Omental fat pad (tissue), 4 donors: ENCODE data around the gene KCNIP4. TPM values are rescaled to one million over a fixed set of nuclear protein-coding genes. Genes with fewer than 3 reads are reported as not detected.
A peak's percentile ranks its signal among the peaks of the same experiment; 100 is the strongest.

ENCODE experiments used
- ATAC-seq: fragments of 150-250 bp; one replicate; pipeline ENCODE4 v1.9.1; 2016; ENCODE audit warnings: mild to moderate bottlenecking, moderate library complexity; ENCODE audit not compliant: low FRiP score
- DNase-seq: peaks from one replicate; pipeline ENCODE4 v3.0.0-alpha.2; 2019; ENCODE audit warnings: low spot score
- total RNA-seq, 4 donors: library from RNA; depleted of rRNA; stranded (reverse); fragments of >200 nt; gene quantifications; one replicate each; pipeline ENCODE4 v1.1.0, GENCODE V29; 2016
- TF ChIP-seq, protein P1 (sequence below), 3 donors: fragments of 450-650 bp; IDR thresholded peaks; one replicate each; pipeline ENCODE4 v1.5.1; 2016 to 2017; ENCODE audit warnings: antibody characterized with exemption in 3 of 3, mild to moderate bottlenecking in 3 of 3, moderate library complexity in 2 of 3

KCNIP4 gene
- total RNA-seq, 4 donors from 2014 or later, result 0.37 TPM; not detected in 3

- no peak for DNase-seq
- TF ChIP-seq, protein P1, sequence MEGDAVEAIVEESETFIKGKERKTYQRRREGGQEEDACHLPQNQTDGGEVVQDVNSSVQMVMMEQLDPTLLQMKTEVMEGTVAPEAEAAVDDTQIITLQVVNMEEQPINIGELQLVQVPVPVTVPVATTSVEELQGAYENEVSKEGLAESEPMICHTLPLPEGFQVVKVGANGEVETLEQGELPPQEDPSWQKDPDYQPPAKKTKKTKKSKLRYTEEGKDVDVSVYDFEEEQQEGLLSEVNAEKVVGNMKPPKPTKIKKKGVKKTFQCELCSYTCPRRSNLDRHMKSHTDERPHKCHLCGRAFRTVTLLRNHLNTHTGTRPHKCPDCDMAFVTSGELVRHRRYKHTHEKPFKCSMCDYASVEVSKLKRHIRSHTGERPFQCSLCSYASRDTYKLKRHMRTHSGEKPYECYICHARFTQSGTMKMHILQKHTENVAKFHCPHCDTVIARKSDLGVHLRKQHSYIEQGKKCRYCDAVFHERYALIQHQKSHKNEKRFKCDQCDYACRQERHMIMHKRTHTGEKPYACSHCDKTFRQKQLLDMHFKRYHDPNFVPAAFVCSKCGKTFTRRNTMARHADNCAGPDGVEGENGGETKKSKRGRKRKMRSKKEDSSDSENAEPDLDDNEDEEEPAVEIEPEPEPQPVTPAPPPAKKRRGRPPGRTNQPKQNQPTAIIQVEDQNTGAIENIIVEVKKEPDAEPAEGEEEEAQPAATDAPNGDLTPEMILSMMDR (IDR thresholded peaks at IDR 0.05), result no peak
- peak; percentile 44 for ATAC-seq
These were observed 1101.3 kb downstream of the KCNIP4 start for GRCh38 chr4:20847124-20847747.

DNA sequence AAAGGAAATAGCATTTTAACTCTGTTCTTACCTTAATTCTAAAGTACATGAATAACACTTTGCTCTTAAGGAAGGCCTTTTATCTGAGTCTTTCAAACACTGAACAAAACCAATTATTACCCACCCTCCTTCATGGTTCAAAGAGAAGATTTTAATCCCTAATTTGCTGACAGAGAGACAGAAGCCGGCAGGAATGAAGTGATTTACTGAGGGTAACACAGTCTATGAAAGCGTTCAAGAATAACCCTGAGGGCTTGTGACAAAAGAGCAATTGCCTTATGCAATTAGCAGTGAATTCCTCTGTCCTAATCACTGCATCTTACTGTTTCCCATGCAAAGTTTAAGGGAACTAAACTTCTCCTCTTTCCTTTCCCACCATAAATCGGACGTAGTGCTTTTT, 1104.3 kb downstream of the KCNIP4 start:
- TF ChIP-seq, protein P1 (IDR thresholded peaks at IDR 0.05), result no peak
- DNase-seq (no peak), ATAC-seq (no peak)

- no peak for DNase-seq
- TF ChIP-seq, protein P1 (IDR thresholded peaks at IDR 0.05), result no peak
- no peak for ATAC-seq
These were observed 1107.9 kb downstream of the KCNIP4 start for GRCh38 chr4:20840648-20841190.

GRCh38 chr4:20839957-20840356, 1108.6 kb downstream of the KCNIP4 start:
- ATAC-seq (no peak), DNase-seq (no peak)
- TF ChIP-seq, protein P1 (IDR thresholded peaks at IDR 0.05), result no peak

DNA sequence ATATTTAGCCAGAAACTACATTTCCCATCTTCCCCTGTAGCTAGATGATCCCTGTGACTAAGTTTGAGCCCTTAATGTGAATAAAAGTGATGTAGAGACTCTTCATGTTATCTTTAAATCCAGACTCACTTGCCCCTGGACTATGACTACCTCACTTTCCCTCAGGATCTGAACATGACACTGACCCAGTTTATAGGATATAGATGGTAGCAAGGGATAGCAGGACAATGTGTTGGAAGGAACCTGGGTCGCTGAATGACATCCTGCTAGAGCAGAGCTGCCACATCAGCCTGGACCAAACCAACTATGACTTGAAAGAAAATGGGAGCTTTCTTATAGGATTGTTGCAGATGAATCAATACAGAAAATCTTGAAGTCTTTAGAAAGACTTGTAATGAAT, 1110.1 kb downstream of the KCNIP4 start:
- DNase-seq (no peak), ATAC-seq (no peak)
- TF ChIP-seq, protein P1 (IDR thresholded peaks at IDR 0.05), result no peak

DNA sequence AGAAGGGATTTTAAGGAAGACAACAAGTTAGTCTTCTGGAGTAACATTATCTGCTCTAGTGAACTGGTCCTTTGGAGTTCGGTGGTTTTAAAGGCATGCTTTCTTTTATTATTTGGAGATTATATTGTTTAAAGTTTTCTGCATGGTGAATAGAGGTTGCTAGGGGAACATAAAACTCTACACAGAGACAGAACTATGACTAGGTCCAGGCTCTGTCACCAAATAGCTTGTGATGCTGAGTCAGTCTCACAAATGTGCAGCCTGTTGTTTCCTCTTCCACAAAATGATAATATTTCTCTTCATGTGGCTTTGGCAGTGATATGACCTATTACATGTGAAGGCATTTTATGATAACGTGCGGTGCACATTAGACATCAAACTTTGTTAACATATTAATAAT, 1115.7 kb downstream of the KCNIP4 start:
- ATAC-seq (no peak), DNase-seq (no peak)
- TF ChIP-seq, protein P1 (IDR thresholded peaks at IDR 0.05), result no peak

DNA sequence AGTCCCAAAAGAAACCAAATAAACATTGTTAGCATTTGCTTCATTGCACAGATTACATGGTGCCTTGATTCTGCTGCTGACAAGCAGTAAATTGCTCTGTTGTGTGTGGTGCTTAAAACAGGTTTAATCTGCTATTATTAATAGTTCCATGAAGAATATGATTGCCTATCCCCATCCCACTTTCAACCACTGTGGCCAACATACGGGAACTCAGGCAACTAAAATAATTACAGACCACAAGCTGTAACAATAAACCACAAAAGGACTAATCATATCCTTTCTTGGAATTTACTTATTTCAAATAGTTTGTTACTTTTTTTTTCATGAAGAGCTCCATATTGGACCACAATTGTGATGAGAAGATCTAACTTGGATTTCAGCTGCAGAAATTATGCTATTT, 1116.8 kb downstream of the KCNIP4 start:
- TF ChIP-seq, protein P1 (IDR thresholded peaks at IDR 0.05), result no peak
- DNase-seq, result no peak
- ATAC-seq, result no peak
